Pons (tissue), 1 donor: ENCODE results near the gene ZC2HC1C.
A peak's percentile ranks its signal among the peaks of the same experiment; 100 is the strongest.
"Not testable (repeated sequence)": the region's sequence is repeated elsewhere in the genome, so short reads cannot be mapped to it uniquely, and the experiment has no call there.

Source experiments
- DNase-seq: peaks from one replicate; pipeline ENCODE4 v3.0.0-alpha.2; 2016; ENCODE audit warnings: low spot score

ZC2HC1C gene

DNA sequence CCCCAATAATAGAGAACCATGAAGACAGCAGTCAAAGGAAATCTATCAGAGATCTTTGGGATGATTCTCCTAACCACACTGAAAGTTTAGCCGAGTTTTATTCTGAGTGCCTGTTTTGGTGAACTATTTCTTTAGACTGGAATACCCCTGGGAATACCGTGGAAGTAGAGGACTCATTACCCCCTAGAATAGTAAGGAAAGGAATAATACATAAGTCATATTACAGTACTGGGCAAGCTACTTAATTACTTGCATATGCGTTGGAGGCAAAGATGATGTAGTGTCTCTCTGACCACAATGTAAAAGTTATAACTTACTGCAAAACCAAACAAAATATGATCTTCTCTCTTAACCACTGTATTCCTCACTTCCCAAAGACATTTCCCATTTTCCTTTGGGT, 25.5 kb downstream of the ZC2HC1C start:
- DNase-seq: no peak

DNA sequence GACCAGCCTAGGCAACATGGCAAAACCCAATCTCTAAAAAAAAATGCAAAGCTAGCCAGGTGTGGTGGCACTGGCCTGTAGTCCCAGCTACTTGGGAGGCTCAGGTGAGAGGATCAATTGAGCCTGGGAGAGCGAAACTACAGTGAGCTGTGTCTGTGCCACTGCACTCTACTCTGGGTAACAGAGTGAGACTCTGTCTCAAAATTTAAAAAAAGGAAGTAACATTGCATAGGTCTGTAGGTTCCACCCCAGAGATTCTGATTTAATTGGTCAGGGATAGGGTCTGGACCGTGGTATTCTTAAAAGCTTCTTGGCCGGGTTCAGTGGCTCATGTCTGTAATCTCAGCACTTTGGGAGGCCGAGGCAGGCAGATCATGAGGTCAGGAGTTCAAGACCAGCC, 26.2 kb downstream of the ZC2HC1C start:
- DNase-seq: no peak

DNA sequence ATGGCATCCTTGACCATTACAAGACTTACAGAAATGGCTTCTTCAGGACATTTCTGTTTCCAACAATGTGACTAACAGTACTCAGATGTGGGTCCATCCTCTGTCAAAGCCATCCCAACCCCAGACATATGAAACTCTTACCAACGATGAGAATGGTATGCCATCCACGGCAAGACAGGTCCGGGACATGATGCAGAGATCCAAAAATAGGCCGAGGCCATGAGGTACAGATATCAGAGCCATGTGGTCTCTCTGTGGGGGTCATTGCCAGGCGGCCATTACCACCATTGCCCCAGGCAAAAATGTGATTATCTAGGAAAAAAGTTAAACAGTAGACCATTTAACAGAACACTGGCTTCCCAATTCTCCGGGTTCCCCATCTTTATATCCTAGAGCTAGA, 27.5 kb downstream of the ZC2HC1C start:
- DNase-seq: no peak

DNA sequence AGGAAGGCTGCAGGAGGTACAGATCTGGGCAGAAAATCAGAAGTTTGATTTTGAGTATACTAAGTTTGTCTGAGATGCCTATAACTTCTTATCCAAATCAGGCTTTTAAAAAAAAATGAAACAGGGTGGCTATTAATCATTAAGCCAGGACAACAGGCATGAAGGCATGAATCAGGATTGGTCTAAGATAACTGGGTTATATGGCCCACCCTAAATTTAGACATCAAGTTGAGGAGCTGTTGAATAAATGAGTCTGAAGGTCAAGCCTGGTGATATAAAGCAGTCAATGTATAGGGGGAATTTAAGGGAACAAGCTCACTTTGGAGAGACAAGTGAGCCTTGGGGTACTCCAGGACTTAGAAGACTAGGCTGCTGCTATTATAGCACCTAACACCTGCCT, 28.8 kb downstream of the ZC2HC1C start:
- no peak for DNase-seq

DNA sequence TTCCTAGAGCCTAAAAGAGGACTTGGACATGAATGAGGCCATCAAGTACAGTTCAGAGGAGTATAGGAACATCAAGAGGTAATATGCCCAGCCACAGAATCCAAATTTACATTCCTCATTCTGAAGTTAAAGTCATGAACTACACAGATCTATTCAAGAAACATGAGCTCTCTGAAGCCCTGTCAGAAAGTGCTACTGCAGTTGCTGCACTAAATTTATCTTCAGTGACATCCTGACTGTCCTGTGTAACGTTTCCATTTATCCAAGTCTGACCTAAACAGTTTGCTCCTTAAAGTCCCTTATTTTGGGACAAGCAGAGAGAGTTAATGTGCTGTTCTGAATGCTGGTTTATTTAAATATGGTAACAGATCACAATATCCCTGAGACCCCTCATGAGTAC, 29.2 kb downstream of the ZC2HC1C start:
- no peak for DNase-seq

DNA sequence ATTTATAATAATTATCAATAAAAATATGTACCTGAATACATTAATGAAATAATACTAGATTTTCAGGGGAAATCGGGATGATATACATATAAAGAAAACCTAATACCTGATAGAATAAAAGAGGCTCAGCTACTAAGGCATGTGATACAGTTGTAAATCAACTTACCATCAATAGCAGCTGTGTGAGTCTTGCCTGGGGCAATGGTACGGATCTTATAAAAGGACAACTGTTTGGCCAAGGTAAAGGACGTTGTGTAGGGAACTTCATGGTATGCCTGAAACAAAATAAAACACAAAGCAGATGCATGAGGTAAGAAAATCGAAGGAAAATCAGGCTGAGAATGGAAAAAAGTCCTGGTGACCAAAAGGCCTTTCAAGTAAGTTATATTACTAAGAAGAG, 32.0 kb downstream of the ZC2HC1C start:
- no peak for DNase-seq

DNA sequence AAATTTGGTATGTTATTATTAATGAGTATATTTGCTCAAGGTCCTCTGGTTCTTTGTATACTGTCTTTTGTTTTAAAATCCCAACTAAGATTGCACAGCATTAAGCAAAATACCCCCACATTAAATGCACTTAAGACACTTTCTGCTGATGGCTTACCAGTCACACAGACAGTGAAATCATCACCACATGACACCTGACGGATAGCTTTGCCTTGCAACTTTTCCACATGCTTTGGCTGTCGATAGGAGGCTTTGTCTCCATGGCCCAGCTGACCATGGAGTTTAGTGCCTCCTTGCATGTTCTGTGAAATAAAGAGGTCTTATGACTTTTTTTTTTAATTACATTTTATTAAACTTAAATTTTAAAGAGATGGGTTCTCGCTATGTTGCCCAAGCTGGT, 37.7 kb downstream of the ZC2HC1C start:
- DNase-seq: no peak

DNA sequence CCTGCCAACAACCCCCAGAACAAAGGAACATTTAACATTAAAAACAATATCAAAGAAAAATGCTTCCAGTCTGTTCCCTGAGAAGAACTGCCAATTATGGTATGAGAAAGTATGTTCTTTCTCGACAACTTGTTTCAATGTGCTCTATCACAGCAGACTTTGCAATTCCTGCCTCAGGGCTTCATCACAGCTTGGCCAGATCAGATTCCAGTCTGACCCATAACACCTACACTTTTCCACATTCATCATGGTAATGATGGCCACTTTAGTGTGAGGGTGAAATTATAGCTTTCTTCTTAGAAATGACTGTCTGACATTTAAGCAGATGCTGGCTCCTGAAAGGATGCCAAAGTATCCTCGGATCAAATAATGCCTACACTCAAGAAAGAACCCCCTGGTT, 40.4 kb downstream of the ZC2HC1C start:
- DNase-seq: no peak

DNA sequence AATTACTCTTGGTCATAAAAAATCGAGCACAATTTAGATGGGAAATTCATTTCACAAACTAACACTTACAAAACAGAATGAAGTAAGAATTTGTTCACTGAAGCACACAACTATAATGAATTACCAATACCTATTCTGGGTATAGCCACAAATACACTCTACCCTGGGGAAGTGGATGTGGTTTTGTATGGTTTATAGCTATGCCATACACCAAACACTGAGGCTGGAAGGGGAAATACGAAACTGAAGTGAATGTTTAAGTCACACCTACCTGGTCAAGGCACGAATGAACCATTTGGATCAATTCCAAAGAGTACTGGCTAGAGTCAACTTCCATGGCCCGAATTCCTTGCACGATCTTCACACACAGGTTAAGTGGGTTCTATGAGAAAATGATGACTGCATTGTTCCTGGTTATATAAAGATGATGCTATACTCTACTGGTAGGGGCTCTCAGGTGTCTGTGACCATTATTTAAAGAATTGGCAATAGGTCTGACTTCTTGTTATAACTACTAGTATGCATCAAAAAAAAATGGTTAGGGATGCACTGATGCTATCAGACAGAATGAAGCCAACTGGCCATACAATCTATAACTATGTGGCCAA, 44.6 kb downstream of the ZC2HC1C start:
- no peak for DNase-seq

DNA sequence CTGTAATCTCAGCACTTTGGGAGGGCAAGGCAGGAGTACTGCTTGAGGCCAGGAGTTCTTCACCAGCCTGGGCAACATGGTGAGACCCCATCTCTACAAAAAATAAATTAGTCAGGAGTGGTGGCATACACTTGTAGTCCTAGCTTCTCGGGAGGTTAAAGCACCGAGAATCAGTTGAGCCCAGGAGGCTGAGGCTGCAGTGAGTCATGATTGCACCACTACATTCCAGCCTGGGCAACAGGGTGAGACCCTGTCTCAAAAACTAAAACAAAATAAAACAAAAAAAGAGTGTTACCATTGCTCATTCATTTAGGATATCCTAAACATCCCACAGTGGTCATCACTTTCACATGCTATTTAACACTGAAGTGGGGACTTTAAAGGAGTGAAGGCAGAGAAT, 49.6 kb downstream of the ZC2HC1C start:
- no peak for DNase-seq

DNA sequence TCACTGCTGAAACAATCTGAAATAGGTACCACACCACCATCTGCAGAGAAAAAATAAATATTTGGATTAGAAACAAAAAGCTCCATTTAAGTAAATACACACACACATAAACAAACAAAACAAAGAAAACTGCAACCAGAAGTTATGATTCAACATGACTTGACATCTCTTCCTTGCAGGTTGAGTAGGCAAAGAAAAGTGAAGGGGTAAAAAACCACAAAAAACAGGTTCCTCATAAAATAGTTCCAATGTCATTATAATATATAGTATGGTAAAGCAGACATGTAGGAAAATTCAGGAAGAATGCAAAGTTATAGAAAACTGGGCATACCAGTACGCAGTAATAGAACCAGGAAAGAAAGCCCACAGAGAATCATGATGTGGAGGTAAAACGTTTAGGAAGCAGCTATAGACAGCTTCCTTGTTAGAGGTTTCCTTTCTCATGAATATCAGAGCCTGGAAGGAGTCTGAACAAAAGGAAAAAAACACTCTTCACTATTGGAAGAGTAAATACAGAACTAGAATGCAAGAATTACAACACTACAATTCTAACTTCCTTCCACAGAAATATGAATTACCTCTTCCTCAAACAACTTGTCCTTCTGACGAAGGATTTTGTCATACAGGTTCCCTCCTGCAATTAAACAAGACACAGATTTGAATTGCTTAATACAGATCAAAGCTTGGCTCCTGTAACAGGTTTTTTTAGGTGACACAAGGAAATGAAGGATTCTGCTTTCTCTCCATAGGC, 51.3 kb downstream of the ZC2HC1C start:
- no peak for DNase-seq

DNA sequence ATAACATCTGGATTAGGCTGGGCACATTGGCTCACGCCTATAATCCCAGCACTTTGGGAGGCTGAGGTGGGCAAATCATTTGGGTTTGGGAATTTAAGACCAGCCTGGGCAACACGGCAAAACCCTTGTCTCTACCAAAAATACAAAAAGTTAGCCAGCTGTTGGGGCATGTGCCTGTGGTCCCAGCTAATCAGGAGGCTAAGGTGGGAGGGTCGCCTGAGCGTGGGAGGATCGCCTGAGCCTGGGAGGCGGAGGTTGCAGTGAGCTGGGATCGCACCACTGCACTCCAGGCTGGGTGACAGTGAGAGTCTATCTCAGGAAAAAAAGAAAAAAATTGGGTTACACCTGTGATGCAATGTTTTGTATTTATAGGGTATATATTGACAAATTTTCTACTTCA, 52.1 kb downstream of the ZC2HC1C start:
- no peak for DNase-seq

DNA sequence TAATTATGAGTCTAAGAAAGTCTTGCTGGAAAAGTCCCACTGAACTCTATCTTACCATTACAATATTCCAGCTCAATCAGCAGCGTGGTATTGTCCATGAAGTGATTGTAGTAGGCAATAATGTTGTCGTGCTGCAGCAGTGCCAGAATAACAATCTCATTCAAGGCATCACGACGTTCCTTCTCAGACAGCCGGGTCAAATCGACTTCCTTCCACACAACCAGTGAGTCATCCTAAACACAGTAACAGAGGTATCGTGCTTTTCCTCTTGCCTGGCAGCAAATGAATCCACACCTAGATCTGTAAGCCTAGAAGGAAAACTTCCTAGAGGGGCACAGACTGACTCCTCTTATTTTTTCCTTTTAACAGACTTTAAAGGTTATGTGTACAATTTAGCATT, 54.5 kb downstream of the ZC2HC1C start:
- no peak for DNase-seq

DNA sequence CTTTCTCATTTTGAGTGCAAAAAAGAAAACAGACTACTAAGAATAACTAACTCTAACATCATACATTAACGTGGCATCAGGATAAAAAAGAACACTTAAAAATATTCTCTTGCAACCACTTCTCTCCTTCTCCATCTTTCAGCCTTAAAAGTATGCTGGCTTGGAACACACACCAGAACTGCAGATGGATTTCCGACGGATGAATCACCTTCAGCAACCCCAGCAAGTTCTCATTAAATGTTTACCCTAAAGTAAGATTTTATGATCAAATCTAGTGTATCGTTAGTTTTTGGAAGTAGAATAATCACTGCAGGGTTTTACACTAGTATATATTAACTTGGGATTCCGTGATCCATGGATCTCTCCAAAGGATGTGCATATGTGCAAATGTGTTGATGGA, 56.2 kb downstream of the ZC2HC1C start:
- DNase-seq: no peak

DNA sequence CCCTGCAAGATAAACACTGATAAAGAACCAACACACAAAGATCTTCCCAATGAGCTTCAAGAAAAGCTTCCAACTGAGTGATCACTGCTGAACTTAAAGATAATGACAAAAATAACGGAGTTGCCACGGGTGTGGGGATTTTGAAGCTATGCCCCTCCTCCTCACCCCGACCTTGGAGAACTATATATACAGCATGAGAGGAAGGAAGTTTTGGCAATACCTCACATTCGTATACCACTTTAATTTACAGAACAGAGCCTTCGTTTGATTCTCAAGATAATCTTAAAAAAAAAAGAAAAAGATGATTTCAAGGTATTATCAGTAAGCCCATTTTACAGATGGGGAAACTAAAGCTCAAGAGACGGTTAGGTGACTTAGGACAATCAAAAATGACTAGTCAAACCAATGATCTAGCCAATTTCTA, 56.7 kb downstream of the ZC2HC1C start:
- DNase-seq: no peak

DNA sequence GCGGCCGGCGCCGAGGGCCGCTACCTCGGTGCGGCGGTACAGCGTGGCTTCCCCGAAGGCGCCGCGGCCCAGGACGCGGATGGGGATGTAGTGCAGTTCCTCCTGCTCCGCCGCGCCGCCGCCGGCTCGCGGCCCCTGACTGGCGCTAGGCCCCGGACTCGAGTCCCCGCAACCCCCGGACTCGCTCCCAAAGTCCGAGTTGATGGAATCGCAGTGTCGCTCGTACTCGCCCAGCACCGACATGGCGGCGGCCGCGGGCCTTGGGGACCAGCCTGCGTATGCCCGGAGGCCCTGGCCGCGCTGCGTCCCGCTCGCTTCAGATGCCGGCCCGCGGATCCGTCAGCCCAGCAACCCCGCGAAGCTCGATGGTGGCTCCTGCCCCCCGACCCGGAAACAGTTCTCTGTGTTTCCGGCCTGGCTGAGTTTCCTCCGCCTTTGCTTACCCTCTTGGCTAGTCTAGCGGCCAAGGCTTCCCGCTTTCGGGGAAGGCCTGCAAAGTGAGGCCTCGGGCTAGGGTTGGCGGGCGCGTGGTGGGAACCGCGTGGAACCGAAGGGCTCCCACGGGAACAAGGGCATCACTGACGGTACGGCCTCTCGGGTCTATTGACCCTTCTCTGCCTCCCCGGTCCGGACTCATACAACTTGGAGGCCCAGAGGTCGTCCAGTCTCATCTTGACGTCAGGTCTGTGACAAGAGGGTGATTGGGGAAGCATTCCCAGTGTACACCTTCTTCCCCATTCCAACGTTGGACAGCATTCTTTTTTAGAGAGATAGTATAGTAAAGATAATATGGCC, 57.4 kb downstream of the ZC2HC1C start, which contains the start of gene NEK9:
NEK9 (minus strand) TSS at position 370 of the 795 bp plus-strand sequence; CDS start at position 243, 127 bp downstream.
- DNase-seq: peak; percentile 87

DNA sequence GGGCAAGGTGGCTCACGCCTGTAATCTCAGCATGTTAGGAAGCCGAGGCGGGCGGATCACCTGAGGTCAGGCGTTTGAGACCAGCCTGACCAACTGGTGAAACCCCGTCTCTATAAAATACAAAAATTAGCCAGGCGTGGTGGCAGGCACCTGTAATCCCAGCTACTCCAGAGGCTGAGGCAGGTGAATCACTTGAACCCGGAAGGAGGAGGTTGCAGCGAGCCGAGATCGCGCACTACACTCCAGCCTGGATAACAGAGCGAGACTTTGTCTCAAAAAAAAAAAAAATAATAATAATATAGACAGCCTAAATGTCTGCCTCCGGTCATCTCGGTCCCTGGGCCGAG, 58.0 kb downstream of the ZC2HC1C start:
- not testable (repeated sequence) for DNase-seq

DNA sequence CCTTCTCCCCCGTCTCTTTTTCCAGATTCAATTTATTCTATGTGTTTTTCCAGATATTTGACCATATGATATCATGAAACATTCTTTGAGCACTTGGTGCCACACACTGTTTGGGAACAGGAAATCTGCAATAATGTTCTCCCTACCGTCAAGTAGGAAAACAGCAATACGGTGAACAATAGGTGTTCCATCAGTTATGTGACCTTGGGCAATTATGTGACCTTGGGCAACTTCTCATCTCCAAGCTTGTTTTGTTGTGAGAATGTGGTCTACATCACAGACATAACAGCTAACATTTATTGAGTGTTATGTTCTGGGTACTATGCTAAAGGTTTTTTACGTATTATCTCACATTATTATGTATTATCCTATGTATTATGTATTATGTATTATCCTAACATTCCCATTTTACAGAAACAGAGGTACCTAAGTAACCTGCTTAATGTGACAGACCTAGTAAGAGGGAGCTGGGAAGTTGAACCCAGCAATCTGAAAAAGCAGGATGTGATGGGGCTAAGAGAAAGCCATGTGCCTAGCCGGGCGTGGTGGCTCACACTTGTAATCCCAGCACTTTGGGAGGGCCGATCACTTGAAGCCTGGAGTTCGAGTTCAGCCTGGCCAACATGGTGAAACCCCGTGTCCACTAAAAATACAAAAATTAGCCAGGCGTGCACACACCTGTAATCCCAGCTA, 58.6 kb downstream of the ZC2HC1C start:
- no peak for DNase-seq

DNA sequence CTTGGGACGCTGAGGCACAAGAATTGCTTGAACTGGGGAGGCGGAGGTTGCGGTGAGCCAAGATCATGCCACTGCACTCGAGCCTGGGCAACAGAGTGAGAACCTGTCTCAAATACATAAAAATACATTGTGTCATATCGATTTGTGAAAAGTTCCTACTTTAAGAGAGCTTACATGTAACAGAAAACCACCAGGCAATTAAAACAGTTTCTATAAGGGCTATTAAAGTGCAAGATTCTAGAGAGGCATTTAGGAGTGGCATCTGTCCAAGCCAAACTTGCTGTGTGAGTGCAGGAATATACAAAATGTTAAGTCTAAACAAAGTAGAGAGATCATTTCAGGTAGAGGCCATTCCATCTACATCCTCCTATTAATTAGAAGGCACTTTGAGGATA, 59.2 kb downstream of the ZC2HC1C start:
- no peak for DNase-seq
